ENCODE data around the gene ARCN1.

The ARCN1 gene

GRCh38 chr11:118621071-118621783, 49.0 kb downstream of the ARCN1 start:
- no peak for DNase-seq (ENCODE audit: low read depth in 2 of 2)

- no peak for DNase-seq (ENCODE audit: low read depth in 2 of 2)
These were observed 49.7 kb downstream of the ARCN1 start for GRCh38 chr11:118621784-118622375.

GRCh38 chr11:118622376-118623268, 50.4 kb downstream of the ARCN1 start:
- DNase-seq (ENCODE audit: low read depth in 2 of 2): no peak

GRCh38 chr11:118623269-118623655, 51.1 kb downstream of the ARCN1 start:
- no peak for DNase-seq (ENCODE audit: low read depth in 2 of 2)

- no peak for DNase-seq (ENCODE audit: low read depth in 2 of 2)
These were observed 53.0 kb downstream of the ARCN1 start for GRCh38 chr11:118625036-118625690.

GRCh38 chr11:118625976-118626375, 53.8 kb downstream of the ARCN1 start:
- no peak for DNase-seq (ENCODE audit: low read depth in 2 of 2)

- DNase-seq (ENCODE audit: low read depth in 2 of 2): no peak
These were observed 55.4 kb downstream of the ARCN1 start for GRCh38 chr11:118627566-118627965.

- DNase-seq (ENCODE audit: low read depth in 2 of 2): no peak
These were observed 55.8 kb downstream of the ARCN1 start for GRCh38 chr11:118628031-118628430.

GRCh38 chr11:118628432-118628831, 56.2 kb downstream of the ARCN1 start:
- DNase-seq (ENCODE audit: low read depth in 2 of 2): no peak

GRCh38 chr11:118628861-118629549, 56.8 kb downstream of the ARCN1 start:
- no peak for DNase-seq (ENCODE audit: low read depth in 2 of 2)

- DNase-seq (ENCODE audit: low read depth in 2 of 2): no peak
These were observed 57.8 kb downstream of the ARCN1 start for GRCh38 chr11:118629761-118630661.

- DNase-seq (ENCODE audit: low read depth in 2 of 2): no peak
These were observed 59.1 kb downstream of the ARCN1 start for GRCh38 chr11:118631142-118631909.

GRCh38 chr11:118632577-118633318, 60.5 kb downstream of the ARCN1 start:
- no peak for DNase-seq (ENCODE audit: low read depth in 2 of 2)

- DNase-seq (ENCODE audit: low read depth in 2 of 2): no peak
These were observed 61.1 kb downstream of the ARCN1 start for GRCh38 chr11:118633319-118633690.

- no peak for DNase-seq (ENCODE audit: low read depth in 2 of 2)
These were observed 61.8 kb downstream of the ARCN1 start for GRCh38 chr11:118633979-118634378.

- DNase-seq (ENCODE audit: low read depth in 2 of 2): no peak
These were observed 62.4 kb downstream of the ARCN1 start for GRCh38 chr11:118634431-118635236.

- DNase-seq (ENCODE audit: low read depth in 2 of 2): no peak
These were observed 63.0 kb downstream of the ARCN1 start for GRCh38 chr11:118635237-118635591.

GRCh38 chr11:118635642-118636041, 63.4 kb downstream of the ARCN1 start:
- no peak for DNase-seq (ENCODE audit: low read depth in 2 of 2)

Data from activated CD4-positive, alpha-beta T cell treated with anti-CD3 and anti-CD28 coated beads for 24 hours (primary cell).